ENCODE measurements around the gene IQGAP2.
"Not testable (repeated sequence)": the region's sequence is repeated elsewhere in the genome, so short reads cannot be mapped to it uniquely, and the experiment has no call there.

The IQGAP2 gene

DNA sequence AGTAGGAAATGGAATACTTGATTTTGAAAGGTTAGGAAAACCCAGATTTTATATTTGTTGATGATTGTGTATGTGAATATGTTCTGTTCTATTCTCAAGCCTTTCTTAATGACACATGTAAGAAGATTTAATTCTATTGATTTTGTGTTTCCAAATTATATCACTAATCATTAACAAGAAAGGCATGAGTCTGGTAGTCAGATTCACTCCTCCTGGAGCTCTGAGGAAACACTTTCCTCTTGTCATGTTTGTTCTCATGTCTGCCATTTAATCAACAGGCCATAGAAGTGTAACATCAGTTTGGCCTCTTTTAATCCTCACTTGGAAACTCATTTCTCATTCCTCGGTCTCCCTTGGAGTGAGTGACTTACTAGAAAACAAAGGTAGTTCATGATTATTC is 272.3 kb downstream of the IQGAP2 start:
- TF ChIP-seq POLR2AphosphoS5 (IDR thresholded peaks at IDR 0.05; ENCODE audit: borderline replicate concordance, low read depth, low read length) = no peak
- TF ChIP-seq FOXP2 (optimal IDR thresholded peaks at IDR 0.05; ENCODE audit: control extremely low read depth, extremely low read length, insufficient read depth) = no peak
- no peak for TF ChIP-seq EZH2 (IDR thresholded peaks at IDR 0.05)

DNA sequence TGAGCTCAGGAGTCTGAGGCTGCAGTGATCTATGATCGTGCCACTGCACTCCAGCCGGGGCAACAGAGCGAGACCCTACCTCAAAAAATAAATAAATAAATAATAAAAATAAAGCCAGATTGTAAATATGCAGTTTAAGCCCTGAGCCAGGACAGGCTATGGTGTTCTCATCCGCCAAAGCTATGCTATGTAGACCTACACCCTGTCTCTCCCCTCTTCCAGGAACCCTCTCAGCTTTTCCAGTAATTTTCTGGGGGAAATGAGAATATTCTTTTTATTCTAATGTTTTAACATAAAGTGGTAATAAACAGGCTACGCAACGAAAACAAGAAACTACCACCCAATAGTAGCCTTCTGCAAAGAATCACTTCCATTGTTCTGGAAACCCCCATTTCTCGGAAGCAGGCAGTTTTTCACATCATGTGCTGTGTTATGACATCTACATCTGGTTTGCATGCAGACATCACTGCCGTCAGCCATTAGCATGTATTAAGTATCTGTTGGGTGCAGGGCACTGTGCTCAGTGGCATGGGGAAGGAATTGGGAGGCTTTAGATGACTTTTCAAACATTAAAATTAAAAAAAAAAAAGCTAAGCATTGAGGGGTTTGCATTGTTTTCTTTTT is 274.9 kb downstream of the IQGAP2 start:
- H3K9me3 ChIP-seq (ENCODE audit: low read depth, low read length) = no peaks in the 10 kb centered on the region
- TF ChIP-seq FOXP2 (optimal IDR thresholded peaks at IDR 0.05; ENCODE audit: control extremely low read depth, extremely low read length, insufficient read depth) (no peak), POLR2AphosphoS5 (IDR thresholded peaks at IDR 0.05; ENCODE audit: borderline replicate concordance, low read depth, low read length) (no peak), EZH2 (IDR thresholded peaks at IDR 0.05) (no peak)
- no peak overlapping the region for H3K27ac ChIP-seq
- no peak overlapping the region for H3K4me3 ChIP-seq
- H3K9ac ChIP-seq (ENCODE audit: insufficient read length) = no peak overlapping the region
- peaks cover 12% of the 10 kb centered on the region; the same call in 1 of the 2 replicates for H3K36me3 ChIP-seq (ENCODE audit: insufficient read depth, low read length)
- DNase-seq (ENCODE audit: low read depth, low spot score) = no peak

More for the DNA sequence above, 272.3 kb downstream of the IQGAP2 start:
- Histone ChIP-seq H3K4me3 (no peak overlapping the region), H3K27ac (no peak overlapping the region), H3K9ac (ENCODE audit: insufficient read length) (no peak overlapping the region), H3K9me3 (ENCODE audit: low read depth, low read length) (no peaks in the 10 kb centered on the region), H3K36me3 (ENCODE audit: insufficient read depth, low read length) (peaks cover 16% of the 10 kb centered on the region; the same call in 1 of the 2 replicates)
- DNase-seq (ENCODE audit: low read depth, low spot score) = no peak

DNA sequence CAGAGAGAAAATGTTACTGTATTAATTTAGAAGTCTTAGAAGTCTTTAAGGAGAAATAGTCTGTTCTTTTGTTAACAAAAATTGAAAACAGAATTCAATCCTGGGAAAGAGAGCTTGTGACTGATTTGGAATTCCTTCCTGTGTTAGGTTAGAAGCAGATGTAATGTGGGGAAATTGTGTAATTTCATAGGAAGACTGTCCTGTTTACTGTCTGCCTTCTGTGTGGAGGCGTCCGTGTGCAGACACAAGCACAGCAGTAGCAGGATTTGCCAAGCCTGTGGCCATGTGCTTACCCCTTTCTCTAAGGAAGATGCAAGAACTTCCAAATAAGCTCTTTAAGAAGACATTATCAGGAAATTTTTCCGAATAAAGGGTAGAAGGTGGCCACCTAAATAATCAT is 276.1 kb downstream of the IQGAP2 start:
- peak overlapping the region; percentile 61 for H3K27ac ChIP-seq
- no peak overlapping the region for H3K9ac ChIP-seq (ENCODE audit: insufficient read length)
- H3K4me3 ChIP-seq = no peak overlapping the region
- DNase-seq (ENCODE audit: low read depth, low spot score) = no peak
- H3K9me3 ChIP-seq (ENCODE audit: low read depth, low read length) = no peaks in the 10 kb centered on the region
- peaks cover 12% of the 10 kb centered on the region; the same call in 1 of the 2 replicates for H3K36me3 ChIP-seq (ENCODE audit: insufficient read depth, low read length)
- no peak for TF ChIP-seq EZH2 (IDR thresholded peaks at IDR 0.05)
- no peak for TF ChIP-seq POLR2AphosphoS5 (IDR thresholded peaks at IDR 0.05; ENCODE audit: borderline replicate concordance, low read depth, low read length)
- peak; percentile 60 for TF ChIP-seq FOXP2 (optimal IDR thresholded peaks at IDR 0.05; ENCODE audit: control extremely low read depth, extremely low read length, insufficient read depth)

DNA sequence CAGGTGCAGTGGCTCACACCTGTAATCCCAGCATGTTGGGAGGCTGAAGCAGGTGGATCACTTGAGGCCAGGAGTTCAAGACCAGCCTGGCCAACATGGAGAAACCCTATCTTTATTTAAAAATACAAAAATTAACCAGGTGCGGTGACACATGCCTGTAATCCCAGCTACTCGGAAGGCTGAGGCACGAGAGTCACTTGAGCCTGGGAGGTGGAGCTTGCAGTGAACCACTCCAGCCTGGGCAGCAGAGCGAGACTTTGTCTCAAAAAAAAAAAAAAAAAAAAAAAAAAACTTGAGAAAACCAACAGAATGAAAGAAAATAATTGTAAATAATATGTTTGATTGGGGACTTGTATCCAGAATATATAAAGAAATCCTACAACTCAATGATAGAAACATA is 277.7 kb downstream of the IQGAP2 start:
- H3K9me3 ChIP-seq (ENCODE audit: low read depth, low read length); H3K36me3 ChIP-seq (ENCODE audit: insufficient read depth, low read length); DNase-seq (ENCODE audit: low read depth, low spot score); H3K9ac ChIP-seq (ENCODE audit: insufficient read length); H3K4me3 ChIP-seq; H3K27ac ChIP-seq: not testable (repeated sequence)

DNA sequence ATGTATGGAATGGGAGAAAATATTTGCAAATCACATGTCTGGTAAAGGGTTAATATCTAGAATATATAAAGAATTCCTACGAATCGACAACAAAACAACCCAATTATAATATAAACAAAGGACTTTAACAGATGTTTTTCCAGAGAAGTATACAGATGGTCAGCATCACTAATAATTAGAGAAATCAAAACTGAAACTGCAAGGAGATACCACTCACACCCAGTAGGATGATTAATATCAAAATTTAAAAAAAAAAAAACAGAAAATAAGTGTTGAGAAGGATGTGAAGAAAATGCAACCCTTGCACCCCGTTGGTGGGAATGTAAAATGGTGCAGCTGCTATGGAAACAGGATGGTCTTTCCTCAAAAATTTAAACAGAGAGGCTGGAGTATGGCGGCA is 278.2 kb downstream of the IQGAP2 start:
- no peak overlapping the region for H3K4me3 ChIP-seq
- H3K27ac ChIP-seq = no peak overlapping the region
- DNase-seq (ENCODE audit: low read depth, low spot score) = no peak
- no peak for TF ChIP-seq FOXP2 (optimal IDR thresholded peaks at IDR 0.05; ENCODE audit: control extremely low read depth, extremely low read length, insufficient read depth)
- no peak for TF ChIP-seq EZH2 (IDR thresholded peaks at IDR 0.05)
- TF ChIP-seq POLR2AphosphoS5 (IDR thresholded peaks at IDR 0.05; ENCODE audit: borderline replicate concordance, low read depth, low read length) = no peak
- no peak overlapping the region for H3K9ac ChIP-seq (ENCODE audit: insufficient read length)
- H3K36me3 ChIP-seq (ENCODE audit: insufficient read depth, low read length) = peaks cover 10% of the 10 kb centered on the region
- no peaks in the 10 kb centered on the region for H3K9me3 ChIP-seq (ENCODE audit: low read depth, low read length)

DNA sequence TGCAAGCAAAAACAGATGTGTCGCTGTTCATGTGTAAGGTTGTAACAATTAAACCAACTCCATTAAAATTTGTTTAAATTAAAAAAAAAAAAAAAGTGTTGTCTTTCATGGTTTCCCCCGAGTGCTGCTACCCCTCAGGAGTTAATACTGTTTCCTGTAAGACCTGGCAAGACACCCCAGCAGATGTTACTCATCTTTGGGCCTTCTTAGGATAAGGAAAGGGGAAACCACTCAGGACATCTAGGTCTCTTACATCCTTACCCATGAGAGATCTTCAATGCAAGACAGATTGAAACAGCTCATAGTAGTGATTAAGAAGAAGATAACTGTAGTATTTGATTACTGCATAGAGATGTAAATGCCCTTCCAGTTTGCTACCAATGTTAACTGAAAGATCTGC is 279.3 kb downstream of the IQGAP2 start:
- Histone ChIP-seq H3K27ac (peak overlapping the region; percentile 72), H3K36me3 (ENCODE audit: insufficient read depth, low read length) (peaks cover 13% of the 10 kb centered on the region), H3K9me3 (ENCODE audit: low read depth, low read length) (no peaks in the 10 kb centered on the region; the same call in 1 of the 2 replicates), H3K4me3 (peak overlapping the region; percentile 23), H3K9ac (ENCODE audit: insufficient read length) (no peak overlapping the region)
- TF ChIP-seq EZH2 (IDR thresholded peaks at IDR 0.05) (no peak), POLR2AphosphoS5 (IDR thresholded peaks at IDR 0.05; ENCODE audit: borderline replicate concordance, low read depth, low read length) (no peak), FOXP2 (optimal IDR thresholded peaks at IDR 0.05; ENCODE audit: control extremely low read depth, extremely low read length, insufficient read depth) (no peak)
- no peak for DNase-seq (ENCODE audit: low read depth, low spot score)

DNA sequence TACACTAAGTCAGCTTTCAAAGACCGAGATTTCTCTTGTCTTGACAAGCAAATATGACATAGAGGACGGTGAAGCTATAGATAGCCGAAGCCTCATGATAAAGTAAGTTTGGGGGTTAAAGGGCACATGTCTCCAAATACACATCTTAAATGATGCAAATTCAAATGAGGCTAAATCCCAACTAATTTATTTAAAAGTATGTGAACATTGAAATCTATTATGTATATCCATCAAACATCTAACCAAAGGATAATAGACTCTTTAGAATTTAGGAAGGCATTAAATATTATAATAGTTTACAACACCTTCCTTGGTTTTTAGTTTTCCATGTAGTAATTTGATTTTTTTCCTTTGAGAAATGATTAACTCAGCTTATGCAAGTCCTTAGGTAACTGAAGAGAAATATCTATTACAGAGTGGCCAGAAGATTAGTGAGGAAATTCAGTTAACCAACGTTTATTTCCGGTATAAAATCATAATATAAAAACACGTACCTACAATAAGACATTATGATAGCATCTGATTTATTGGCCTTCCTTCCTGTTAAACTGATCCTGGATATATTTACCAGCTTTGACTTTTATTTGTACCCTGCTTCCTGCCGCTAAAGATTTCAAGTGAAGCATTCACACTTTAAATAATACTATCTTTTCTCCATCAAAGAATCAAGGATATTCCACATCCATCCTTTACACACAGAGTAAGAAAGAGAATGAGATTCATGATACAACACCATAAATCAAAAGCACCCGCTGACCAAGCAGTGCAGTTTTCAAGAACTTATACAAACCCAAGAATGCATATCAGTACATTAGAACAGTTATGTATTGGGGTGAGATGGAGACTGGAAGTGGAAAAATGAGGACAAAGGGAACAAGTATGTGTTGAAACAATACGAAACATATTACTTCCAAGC is 281.0 kb downstream of the IQGAP2 start:
- Histone ChIP-seq H3K36me3 (ENCODE audit: insufficient read depth, low read length) (peaks cover 13% of the 10 kb centered on the region), H3K27ac (peak overlapping the region; percentile 72), H3K9me3 (ENCODE audit: low read depth, low read length) (no peaks in the 10 kb centered on the region; the same call in 1 of the 2 replicates), H3K9ac (ENCODE audit: insufficient read length) (no peak overlapping the region), H3K4me3 (peak overlapping the region; percentile 59)
- DNase-seq (ENCODE audit: low read depth, low spot score) = peak; percentile 86
- TF ChIP-seq POLR2AphosphoS5 (IDR thresholded peaks at IDR 0.05; ENCODE audit: borderline replicate concordance, low read depth, low read length) = peak; percentile 72; the same call in 1 of the 2 replicates
- no peak for TF ChIP-seq EZH2 (IDR thresholded peaks at IDR 0.05)

DNA sequence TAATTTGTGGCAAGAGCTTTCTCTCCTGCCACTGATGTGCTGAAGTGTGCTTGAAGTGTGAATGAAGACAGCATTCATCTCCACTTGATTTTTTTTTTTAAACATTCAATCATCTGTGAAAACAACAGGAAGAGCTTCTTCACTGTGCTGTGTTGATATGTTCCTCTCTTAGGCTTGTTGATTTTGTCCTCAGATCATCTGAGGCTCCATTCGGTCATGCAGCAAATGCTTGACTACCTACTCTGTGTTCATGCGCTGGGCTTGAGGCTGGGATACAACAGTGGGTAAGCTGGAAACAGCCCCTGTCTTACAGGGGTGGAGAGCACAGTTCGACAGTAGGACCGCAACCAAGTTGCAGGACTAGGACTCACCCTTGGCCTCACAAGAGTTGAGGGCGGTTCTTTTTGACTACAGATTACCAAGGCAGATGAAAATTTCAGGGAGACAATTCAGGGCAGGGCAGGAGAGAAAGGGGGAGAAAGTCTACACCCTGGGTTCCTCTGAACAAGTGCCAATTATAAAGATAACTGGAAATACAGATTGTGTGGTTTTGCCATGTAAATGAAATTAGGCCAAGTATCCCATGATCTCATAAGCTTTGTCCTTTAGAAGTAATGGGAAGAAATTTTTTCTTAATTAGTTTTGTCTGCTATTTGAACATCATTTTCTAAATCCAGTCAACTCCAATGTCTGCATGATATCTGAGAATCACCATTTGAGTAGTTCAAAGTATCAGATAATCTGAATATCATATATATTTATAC is 281.9 kb downstream of the IQGAP2 start:
- DNase-seq (ENCODE audit: low read depth, low spot score) = no peak
- peak overlapping the region; percentile 59 for H3K4me3 ChIP-seq
- H3K9ac ChIP-seq (ENCODE audit: insufficient read length) = no peak overlapping the region
- H3K36me3 ChIP-seq (ENCODE audit: insufficient read depth, low read length) = peaks cover 13% of the 10 kb centered on the region
- no peaks in the 10 kb centered on the region; the same call in 1 of the 2 replicates for H3K9me3 ChIP-seq (ENCODE audit: low read depth, low read length)
- TF ChIP-seq POLR2AphosphoS5 (IDR thresholded peaks at IDR 0.05; ENCODE audit: borderline replicate concordance, low read depth, low read length) = no peak
- no peak for TF ChIP-seq FOXP2 (optimal IDR thresholded peaks at IDR 0.05; ENCODE audit: control extremely low read depth, extremely low read length, insufficient read depth)
- no peak for TF ChIP-seq EZH2 (IDR thresholded peaks at IDR 0.05)
- peak overlapping the region; percentile 67; the same call in 1 of the 2 replicates for H3K27ac ChIP-seq
